ENCODE data around the gene RIPOR2. TPM values are rescaled to one million over a fixed set of nuclear protein-coding genes. Genes with fewer than 3 reads are reported as not detected.

Gene RIPOR2
- total and polyA plus RNA-seq, 2 of the 13 experiments (the other 11 are each of a cell fraction or from before 2014, with no cell fraction given): 0.02 to 0.05 TPM

DNA sequence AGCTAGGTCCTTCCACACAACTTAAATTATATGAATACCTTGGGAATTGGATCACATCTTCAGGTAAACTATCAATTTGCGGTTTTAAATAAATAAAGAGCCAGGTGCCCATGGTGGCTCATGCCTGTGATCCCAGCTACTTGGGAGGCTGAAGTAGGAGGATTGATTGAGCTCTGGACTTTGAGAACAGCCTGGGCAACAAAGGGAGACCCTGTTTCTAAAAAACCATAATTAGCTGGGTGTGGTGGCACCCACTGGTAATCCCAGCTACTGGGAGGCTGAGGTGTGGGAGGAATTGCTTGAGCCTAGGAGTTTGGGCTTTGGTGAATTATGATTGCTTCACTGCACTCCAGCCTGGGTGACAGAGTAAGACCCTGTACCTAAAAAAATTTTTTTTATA lies 157.6 kb downstream of the RIPOR2 start (continued):
- TF ChIP-seq, protein P1, sequence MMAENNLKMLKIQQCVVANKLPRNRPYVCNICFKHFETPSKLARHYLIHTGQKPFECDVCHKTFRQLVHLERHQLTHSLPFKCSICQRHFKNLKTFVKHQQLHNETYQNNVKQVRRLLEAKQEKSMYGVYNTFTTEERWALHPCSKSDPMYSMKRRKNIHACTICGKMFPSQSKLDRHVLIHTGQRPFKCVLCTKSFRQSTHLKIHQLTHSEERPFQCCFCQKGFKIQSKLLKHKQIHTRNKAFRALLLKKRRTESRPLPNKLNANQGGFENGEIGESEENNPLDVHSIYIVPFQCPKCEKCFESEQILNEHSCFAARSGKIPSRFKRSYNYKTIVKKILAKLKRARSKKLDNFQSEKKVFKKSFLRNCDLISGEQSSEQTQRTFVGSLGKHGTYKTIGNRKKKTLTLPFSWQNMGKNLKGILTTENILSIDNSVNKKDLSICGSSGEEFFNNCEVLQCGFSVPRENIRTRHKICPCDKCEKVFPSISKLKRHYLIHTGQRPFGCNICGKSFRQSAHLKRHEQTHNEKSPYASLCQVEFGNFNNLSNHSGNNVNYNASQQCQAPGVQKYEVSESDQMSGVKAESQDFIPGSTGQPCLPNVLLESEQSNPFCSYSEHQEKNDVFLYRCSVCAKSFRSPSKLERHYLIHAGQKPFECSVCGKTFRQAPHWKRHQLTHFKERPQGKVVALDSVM (CRISPR knock-in tag; IDR thresholded peaks at IDR 0.05): peak; percentile 74; the same call in 1 of the 2 replicates

DNA sequence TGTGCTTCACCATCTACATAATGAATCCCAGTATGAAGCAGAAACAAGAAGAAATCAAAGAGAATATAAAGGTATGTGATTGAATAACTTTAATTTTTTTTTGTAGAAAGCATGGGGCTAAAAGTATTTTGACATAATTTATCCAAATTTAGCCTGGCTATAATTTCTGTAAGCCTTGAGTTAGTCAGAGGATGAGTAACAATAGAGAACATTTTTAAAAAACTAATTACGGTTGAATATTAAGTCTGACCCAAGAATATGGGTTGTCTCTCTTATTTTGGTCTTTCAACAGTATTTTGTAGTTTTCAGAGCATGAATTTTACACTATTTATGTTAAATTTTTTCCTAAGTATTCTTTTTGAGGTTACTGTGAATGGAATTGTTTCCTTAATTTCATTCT lies 158.5 kb downstream of the RIPOR2 start:
- intact Hi-C loops (cut with micrococcal nuclease; ENCODE audit: unreplicated experiment): no loop called here

More for the DNA sequence above, 158.5 kb downstream of the RIPOR2 start:
- Histone ChIP-seq H3K27me3 (ENCODE audit: control insufficient read depth in 1 of 2, insufficient read depth in 2 of 2, low read length in 2 of 2) (no peaks in the 10 kb centered on the region; a peak in 1 of 5 replicates), H3K9me3 (ENCODE audit: low read length) (no peaks in the 10 kb centered on the region), H3K79me2 (ENCODE audit: insufficient read depth, low read length) (peaks cover 66% of the 10 kb centered on the region), H3K4me1 (ENCODE audit: insufficient read depth, low read length) (peaks cover 54% of the 10 kb centered on the region), H4K20me1 (ENCODE audit: insufficient read depth, low read length) (peaks cover 30% of the 10 kb centered on the region), H3K4me2 (ENCODE audit: low read depth, low read length) (peak overlapping the region; percentile 90), H2AFZ (ENCODE audit: low read length) (no peak overlapping the region), H3K4me3 (replicated peaks in 1 of 3; ENCODE audit: insufficient read depth in 1 of 3, low read depth in 2 of 3, low read length in 3 of 3) (peak overlapping the region; percentile 78 to 100 (median 99)), H3K9ac (ENCODE audit: insufficient read depth, low read depth, low read length) (peak overlapping the region; percentile 99), H3K36me3 (replicated peaks in 1 of 2; ENCODE audit: control insufficient read depth in 1 of 2, insufficient read depth in 2 of 2, low read length in 2 of 2) (peaks cover 8 to 26% of the 10 kb centered on the region in 2 experiments), H3K27ac (ENCODE audit: extremely low read length, insufficient read depth, low read length) (peak overlapping the region; percentile 99)
- no peak for DNase-seq (ENCODE audit: low spot score)
- in situ Hi-C loops (cut with HindIII; ENCODE audit: extremely low pct_ligation_motif_present, low pct_unique_long_range_greater_than_20kb): loop anchor here (5.0 kb wide), 1 partner anchor 60 kb away; the partner anchor contains the start of gene C6orf62
- no peak for ATAC-seq
- POLR2A ChIA-PET: interaction anchor here (4.3 kb wide), 1 partner anchor 55 kb away, joined by 18 read pairs; no protein-coding TSS in a partner anchor
- FAIRE-seq: no peak
- TF ChIP-seq, protein P2, sequence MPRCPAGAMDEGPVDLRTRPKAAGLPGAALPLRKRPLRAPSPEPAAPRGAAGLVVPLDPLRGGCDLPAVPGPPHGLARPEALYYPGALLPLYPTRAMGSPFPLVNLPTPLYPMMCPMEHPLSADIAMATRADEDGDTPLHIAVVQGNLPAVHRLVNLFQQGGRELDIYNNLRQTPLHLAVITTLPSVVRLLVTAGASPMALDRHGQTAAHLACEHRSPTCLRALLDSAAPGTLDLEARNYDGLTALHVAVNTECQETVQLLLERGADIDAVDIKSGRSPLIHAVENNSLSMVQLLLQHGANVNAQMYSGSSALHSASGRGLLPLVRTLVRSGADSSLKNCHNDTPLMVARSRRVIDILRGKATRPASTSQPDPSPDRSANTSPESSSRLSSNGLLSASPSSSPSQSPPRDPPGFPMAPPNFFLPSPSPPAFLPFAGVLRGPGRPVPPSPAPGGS (CRISPR knock-in tag; IDR thresholded peaks at IDR 0.05): no peak
- no peak for TF ChIP-seq CREB1 (IDR thresholded peaks at IDR 0.05)
- TF ChIP-seq CREB1 (CRISPR knock-in tag; IDR thresholded peaks at IDR 0.05): peak; percentile 8; the same call in 1 of the 2 replicates
- no TSS peak for BruUV-seq (replicated peaks)
- CTCF ChIA-PET (ENCODE audit: low intra/inter-chr PET ratio, low total read pairs): no interaction called here
- 20% methylated on average over 1 of the region's 1 CpG for WGBS (ENCODE audit: low lambda C conversion rate)
